WTC11 (cell line): ENCODE data around the gene E2F2.

Source experiments
- CREB1 ChIP-seq: sonication (generic); formaldehyde crosslinking; IDR thresholded peaks from 2 replicates; pipeline ENCODE4 v1.8.0; 2023; ENCODE audit warnings: mild to moderate bottlenecking, missing genetic modification reagents
- CTCF ChIP-seq: fragments of 200-600 bp; IDR thresholded peaks from 2 replicates; pipeline ENCODE4 v1.8.0; 2022; ENCODE audit warnings: antibody characterized with exemption
- TEAD1 ChIP-seq: sonication (generic); formaldehyde crosslinking; IDR thresholded peaks from 2 replicates; pipeline ENCODE4 v1.8.0; 2022; ENCODE audit warnings: mild to moderate bottlenecking, missing genetic modification reagents
- TEAD4 ChIP-seq: sonication (generic); formaldehyde crosslinking; IDR thresholded peaks from 2 replicates; pipeline ENCODE4 v1.8.0; 2022; ENCODE audit warnings: mild to moderate bottlenecking, missing genetic modification reagents

DNA sequence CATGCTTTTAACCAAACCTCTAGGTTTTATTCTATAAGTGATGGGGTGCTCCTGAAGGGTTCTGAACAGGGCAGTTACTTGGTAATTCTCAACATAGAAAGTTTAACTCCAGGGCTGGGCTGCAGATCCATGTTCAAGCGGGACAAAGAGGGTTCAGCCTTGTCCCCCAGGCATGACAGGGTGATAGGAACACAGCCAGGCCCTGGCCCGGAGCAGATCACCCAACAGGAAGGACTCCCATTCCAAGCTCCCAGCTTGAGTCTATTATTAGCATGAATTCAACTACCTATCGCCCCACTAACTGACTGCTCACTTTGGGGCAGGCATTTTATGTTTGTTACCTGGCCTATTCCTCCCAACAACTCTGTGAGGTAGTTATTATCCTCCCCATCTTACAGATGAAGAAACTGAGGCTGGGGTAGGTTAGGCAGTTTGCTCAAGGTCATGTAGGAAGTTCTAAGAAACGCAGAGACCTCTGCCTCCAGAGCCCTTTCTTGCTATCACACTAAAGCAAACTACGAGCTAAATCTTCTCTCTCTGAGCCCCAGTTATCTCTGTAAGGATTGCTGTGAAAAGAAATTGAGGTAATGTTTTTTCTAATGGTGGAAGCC lies 61.6 kb downstream of the E2F2 start:
- TF ChIP-seq CTCF (no peak), TEAD4 (no peak), CREB1 (CRISPR knock-in tag) (no peak), TEAD1 (CRISPR knock-in tag) (no peak)
